ENCODE data around the gene SNRPE.

GRCh38 chr1:203878422-203878821, 17.0 kb downstream of the SNRPE start:
- TF ChIP-seq CTCF (conservative IDR thresholded peaks at IDR 0.05; ENCODE audit: low read length) (no peak), EZH2phosphoT487 (IDR thresholded peaks at IDR 0.05; ENCODE audit: borderline replicate concordance, low read depth, low read length) (no peak)
